GM23338 (cell line): Measurements from ENCODE around the gene TICRR.

Source experiments
- EZH2 ChIP-seq: fragments of 200-600 bp; sonication (generic); IDR thresholded peaks from one replicate; pipeline ENCODE4 v1.8.0; 2017; ENCODE audit warnings: antibody characterized with exemption, mild to moderate bottlenecking, low read depth; ENCODE audit not compliant: unreplicated experiment
- JUNB ChIP-seq: IDR thresholded peaks from one replicate; pipeline ENCODE4 v1.6.1; 2016; ENCODE audit warnings: antibody characterized with exemption; ENCODE audit not compliant: unreplicated experiment
- POLR2AphosphoS5 ChIP-seq: IDR thresholded peaks from 2 replicates; pipeline ENCODE4 v1.6.1; 2016; ENCODE audit warnings: antibody characterized with exemption, low read depth
- STAT1 ChIP-seq: IDR thresholded peaks from one replicate; pipeline ENCODE4 v1.6.1; 2016; ENCODE audit warnings: antibody characterized with exemption; ENCODE audit not compliant: unreplicated experiment
- TF ChIP-seq, protein P1 (sequence below), 2 experiments: fragments of 200-600 bp in 1 of 2; sonication (generic) in 1 of 2; conservative IDR thresholded peaks; 2 replicates each; pipeline versions ENCODE4 v1.5.1 to v1.6.1; 2016 to 2017; ENCODE audit warnings: antibody characterized with exemption in 2 of 2, low read depth in 2 of 2, mild to moderate bottlenecking in 2 of 2, moderate library complexity in 1 of 2

DNA sequence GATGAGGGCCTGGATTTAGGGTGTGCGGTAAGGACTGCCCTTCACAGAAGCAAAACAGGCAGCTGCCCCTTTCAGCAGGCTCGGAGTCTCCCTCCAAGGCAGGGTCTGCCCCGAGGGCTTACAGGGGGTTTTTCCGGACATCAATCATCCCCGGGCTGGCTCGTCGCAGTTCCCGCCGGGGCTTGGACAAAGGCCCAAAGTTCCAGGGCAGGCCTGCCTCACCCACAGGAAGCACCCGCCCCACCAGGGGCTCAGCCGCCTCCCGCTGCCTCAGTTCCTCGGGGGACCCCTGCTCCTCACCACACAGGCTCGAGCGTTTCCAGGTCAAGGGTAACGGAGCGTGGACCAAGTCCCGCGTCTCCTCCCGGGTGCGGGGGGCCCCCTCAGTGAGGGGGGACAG lies 53.0 kb downstream of the TICRR start:
- TF ChIP-seq POLR2AphosphoS5 (no peak; the same call in 1 of the 2 replicates), EZH2 (no peak), STAT1 (no peak), JUNB (no peak)
- TF ChIP-seq, protein P1, sequence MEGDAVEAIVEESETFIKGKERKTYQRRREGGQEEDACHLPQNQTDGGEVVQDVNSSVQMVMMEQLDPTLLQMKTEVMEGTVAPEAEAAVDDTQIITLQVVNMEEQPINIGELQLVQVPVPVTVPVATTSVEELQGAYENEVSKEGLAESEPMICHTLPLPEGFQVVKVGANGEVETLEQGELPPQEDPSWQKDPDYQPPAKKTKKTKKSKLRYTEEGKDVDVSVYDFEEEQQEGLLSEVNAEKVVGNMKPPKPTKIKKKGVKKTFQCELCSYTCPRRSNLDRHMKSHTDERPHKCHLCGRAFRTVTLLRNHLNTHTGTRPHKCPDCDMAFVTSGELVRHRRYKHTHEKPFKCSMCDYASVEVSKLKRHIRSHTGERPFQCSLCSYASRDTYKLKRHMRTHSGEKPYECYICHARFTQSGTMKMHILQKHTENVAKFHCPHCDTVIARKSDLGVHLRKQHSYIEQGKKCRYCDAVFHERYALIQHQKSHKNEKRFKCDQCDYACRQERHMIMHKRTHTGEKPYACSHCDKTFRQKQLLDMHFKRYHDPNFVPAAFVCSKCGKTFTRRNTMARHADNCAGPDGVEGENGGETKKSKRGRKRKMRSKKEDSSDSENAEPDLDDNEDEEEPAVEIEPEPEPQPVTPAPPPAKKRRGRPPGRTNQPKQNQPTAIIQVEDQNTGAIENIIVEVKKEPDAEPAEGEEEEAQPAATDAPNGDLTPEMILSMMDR (conservative IDR thresholded peaks at IDR 0.05; ENCODE audit: low read depth in 2 of 2): no peak
